ENCODE data around the gene CLPSL1.

Gene CLPSL1

GRCh38 chr6:35757456-35758123 lies 23.2 kb upstream of the CLPSL1 start:
- no peaks in the 10 kb centered on the region for H3K27me3 ChIP-seq (replicated peaks; ENCODE audit: insufficient read depth, low read length)
- H2AFZ ChIP-seq (ENCODE audit: low read length) = no peak overlapping the region

GRCh38 chr6:35759426-35759825 lies 21.4 kb upstream of the CLPSL1 start:
- no peak overlapping the region for H2AFZ ChIP-seq (ENCODE audit: low read length)
- no peaks in the 10 kb centered on the region for H3K4me1 ChIP-seq (ENCODE audit: low read length)
- no peak overlapping the region for H3K9ac ChIP-seq (ENCODE audit: low read length)
- no peaks in the 10 kb centered on the region for H3K9me2 ChIP-seq (replicated peaks; ENCODE audit: insufficient read depth, low read length)
- H3K4me2 ChIP-seq (ENCODE audit: low read depth, low read length) = no peak overlapping the region
- H3K9me3 ChIP-seq (replicated peaks; ENCODE audit: insufficient read depth, low read length) = no peaks in the 10 kb centered on the region
- H3K79me2 ChIP-seq (ENCODE audit: low read length) = no peaks in the 10 kb centered on the region
- no peaks in the 10 kb centered on the region for H4K20me1 ChIP-seq (ENCODE audit: insufficient read depth, low read length)
- H3K27ac ChIP-seq (ENCODE audit: low read length) = no peak overlapping the region
- H3F3A ChIP-seq (ENCODE audit: insufficient read depth, low read length) = no peaks in the 10 kb centered on the region
- peaks cover 3% of the 10 kb centered on the region; the same call in 1 of the 2 replicates for H3K27me3 ChIP-seq (replicated peaks; ENCODE audit: insufficient read depth, low read length)
- H3K4me3 ChIP-seq (ENCODE audit: low read length) = no peak overlapping the region
- no peaks in the 10 kb centered on the region for H3K36me3 ChIP-seq (replicated peaks; ENCODE audit: insufficient read depth, low read length)
- DNase-seq = no peak
- no peak for TF ChIP-seq EZH2 (optimal IDR thresholded peaks at IDR 0.05; ENCODE audit: low read depth, low read length)
- TF ChIP-seq CTCF (IDR thresholded peaks at IDR 0.05; ENCODE audit: low read length) = no peak
- TF ChIP-seq EZH2phosphoT487 (IDR thresholded peaks at IDR 0.05; ENCODE audit: low read length) = no peak

More at GRCh38 chr6:35757456-35758123, 23.2 kb upstream of the CLPSL1 start:
- Histone ChIP-seq H3K27ac (ENCODE audit: low read length) (no peak overlapping the region), H3K9me3 (replicated peaks; ENCODE audit: insufficient read depth, low read length) (no peaks in the 10 kb centered on the region), H3K36me3 (replicated peaks; ENCODE audit: insufficient read depth, low read length) (no peaks in the 10 kb centered on the region), H3K9me2 (replicated peaks; ENCODE audit: insufficient read depth, low read length) (no peaks in the 10 kb centered on the region), H3K4me2 (ENCODE audit: low read depth, low read length) (no peak overlapping the region), H3K79me2 (ENCODE audit: low read length) (no peaks in the 10 kb centered on the region), H4K20me1 (ENCODE audit: insufficient read depth, low read length) (no peaks in the 10 kb centered on the region), H3K4me3 (ENCODE audit: low read length) (no peak overlapping the region), H3F3A (ENCODE audit: insufficient read depth, low read length) (no peaks in the 10 kb centered on the region), H3K4me1 (ENCODE audit: low read length) (no peaks in the 10 kb centered on the region), H3K9ac (ENCODE audit: low read length) (no peak overlapping the region)
- TF ChIP-seq EZH2 (optimal IDR thresholded peaks at IDR 0.05; ENCODE audit: low read depth, low read length) (no peak), EZH2phosphoT487 (IDR thresholded peaks at IDR 0.05; ENCODE audit: low read length) (no peak), CTCF (IDR thresholded peaks at IDR 0.05; ENCODE audit: low read length) (peak; percentile 13; the same call in 1 of the 2 replicates)
- no peak for DNase-seq

DNA sequence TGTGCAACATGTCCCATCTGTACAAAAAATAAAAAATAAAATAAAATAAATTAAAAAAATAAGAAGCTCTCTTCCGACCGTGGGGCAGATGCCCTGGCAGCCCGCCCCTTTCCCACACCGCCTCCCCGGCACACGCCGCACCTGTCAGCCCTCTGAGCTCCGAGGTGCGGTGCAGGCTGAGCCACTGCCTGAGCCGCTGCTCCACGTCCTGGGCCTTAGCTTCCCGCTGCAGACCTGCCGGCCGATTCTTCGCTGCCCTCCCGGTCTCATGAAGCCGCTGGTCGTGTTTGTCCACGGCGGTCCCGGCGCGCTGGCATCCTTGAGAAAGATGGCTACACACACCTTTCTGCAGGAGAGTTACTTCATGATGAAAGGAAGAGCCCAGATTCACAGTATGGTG lies 15.1 kb upstream of the CLPSL1 start:
- Histone ChIP-seq H3K4me3 (ENCODE audit: low read length) (no peak overlapping the region), H3K9ac (ENCODE audit: low read length) (no peak overlapping the region), H3K4me1 (ENCODE audit: low read length) (no peaks in the 10 kb centered on the region), H3K36me3 (replicated peaks; ENCODE audit: insufficient read depth, low read length) (no peaks in the 10 kb centered on the region), H3F3A (ENCODE audit: insufficient read depth, low read length) (no peaks in the 10 kb centered on the region), H2AFZ (ENCODE audit: low read length) (no peak overlapping the region), H3K9me3 (replicated peaks; ENCODE audit: insufficient read depth, low read length) (no peaks in the 10 kb centered on the region), H3K27me3 (replicated peaks; ENCODE audit: insufficient read depth, low read length) (peaks cover 3% of the 10 kb centered on the region; the same call in 1 of the 2 replicates), H3K4me2 (ENCODE audit: low read depth, low read length) (no peak overlapping the region), H3K79me2 (ENCODE audit: low read length) (no peaks in the 10 kb centered on the region), H3K9me2 (replicated peaks; ENCODE audit: insufficient read depth, low read length) (no peaks in the 10 kb centered on the region), H3K27ac (ENCODE audit: low read length) (no peak overlapping the region), H4K20me1 (ENCODE audit: insufficient read depth, low read length) (no peaks in the 10 kb centered on the region)
- DNase-seq = no peak
- TF ChIP-seq CTCF (IDR thresholded peaks at IDR 0.05; ENCODE audit: low read length) = no peak
- no peak for TF ChIP-seq EZH2 (optimal IDR thresholded peaks at IDR 0.05; ENCODE audit: low read depth, low read length)
- TF ChIP-seq EZH2phosphoT487 (IDR thresholded peaks at IDR 0.05; ENCODE audit: low read length) = no peak
